IMR-90 (cell line): Measurements from ENCODE around the gene ITPR3. TPM values are rescaled to one million over a fixed set of nuclear protein-coding genes. Genes with fewer than 3 reads are reported as not detected.

ENCODE experiments used
- ATAC-seq: fragments of 200-7000 bp; cut with Tn5 transposase; 2 replicates; pipeline ENCODE4 v1.9.1; 2020; ENCODE audit warnings: low read depth, mild to moderate bottlenecking, moderate library complexity
- BruUV-seq: library from RNA; stranded (reverse); fragments of 400-500 nt; replicated peaks from 2 replicates; lab custom pipeline; 2021; lab: Mats Ljungman, UMichigan
- CTCF ChIA-PET: fragments of 300-600 bp; formaldehyde crosslinking; extraction: SDS; loops from one replicate; lab custom pipeline; 2021; ENCODE audit warnings: antibody characterized with exemption; lab: Yijun Ruan, JAX
- POLR2A ChIA-PET: fragments of 300-600 bp; sonication (Branson Sonifier 250); formaldehyde crosslinking; loops from one replicate; lab custom pipeline; 2022; ENCODE audit warnings: antibody characterized with exemption; ENCODE audit not compliant: unreplicated experiment; lab: Charles Lee
- DNase-seq: peaks from one replicate; pipeline ENCODE4 v3.0.0; 2013
- H2AFZ ChIP-seq: replicated peaks from 2 replicates; pipeline ENCODE3; 2013; ENCODE audit warnings: low read length, mild to moderate bottlenecking; ENCODE audit not compliant: poor library complexity
- H2AK5ac ChIP-seq: 2 replicates; pipeline ENCODE4 v1.6.1; 2013; ENCODE audit warnings: low read depth, low read length, inconsistent platforms
- H2AK9ac ChIP-seq: replicated peaks from 2 replicates; pipeline ENCODE3; 2013; ENCODE audit warnings: mild to moderate bottlenecking, low read depth, low read length, moderate library complexity; ENCODE audit not compliant: poor library complexity
- H2BK120ac ChIP-seq: 2 replicates; pipeline ENCODE4 v1.6.1; 2013; ENCODE audit warnings: low read depth, low read length, inconsistent platforms
- H2BK15ac ChIP-seq: 3 replicates; pipeline ENCODE4 v1.6.1; 2013; ENCODE audit warnings: low read depth, low read length, inconsistent platforms
- H2BK20ac ChIP-seq: 2 replicates; pipeline ENCODE4 v1.6.1; 2013; ENCODE audit warnings: low read depth, mild to moderate bottlenecking, inconsistent platforms, low read length, moderate library complexity
- H2BK5ac ChIP-seq: 2 replicates; pipeline ENCODE4 v1.6.1; 2013; ENCODE audit warnings: mild to moderate bottlenecking, low read depth, low read length, inconsistent platforms; ENCODE audit not compliant: poor library complexity, severe bottlenecking
- H3K14ac ChIP-seq: replicated peaks from 2 replicates; pipeline ENCODE4 v1.6.1; 2013; ENCODE audit warnings: low read depth, low read length, inconsistent platforms
- H3K18ac ChIP-seq: 2 replicates; pipeline ENCODE4 v1.6.1; 2013; ENCODE audit warnings: low read depth, low read length, control low read depth
- H3K23ac ChIP-seq: 2 replicates; pipeline ENCODE4 v1.6.1; 2013; ENCODE audit warnings: low read depth, low read length, inconsistent platforms
- H3K27ac ChIP-seq: 2 replicates; pipeline ENCODE4 v1.5.1; 2013; ENCODE audit warnings: mild to moderate bottlenecking, control low read depth, low read length; ENCODE audit not compliant: insufficient read depth
- H3K27me3 ChIP-seq: 2 replicates; pipeline ENCODE4 v1.6.1; 2013; ENCODE audit warnings: low read length; ENCODE audit not compliant: control insufficient read depth, insufficient read depth
- H3K36me3 ChIP-seq: 2 replicates; pipeline ENCODE4 v1.6.1; 2013; ENCODE audit warnings: low read length, mixed read lengths; ENCODE audit not compliant: control insufficient read depth, insufficient read depth
- H3K4ac ChIP-seq: 2 replicates; pipeline ENCODE4 v1.6.1; 2013; ENCODE audit warnings: low read depth, low read length, inconsistent platforms
- H3K4me1 ChIP-seq: 2 replicates; pipeline ENCODE4 v1.6.1; 2013; ENCODE audit warnings: low read length, mixed read lengths; ENCODE audit not compliant: control insufficient read depth, insufficient read depth
- H3K4me2 ChIP-seq: 2 replicates; pipeline ENCODE4 v1.6.1; 2013; ENCODE audit warnings: low read depth, mild to moderate bottlenecking, control low read depth, low read length, moderate library complexity
- H3K4me3 ChIP-seq: 2 replicates; pipeline ENCODE4 v1.5.1; 2013; ENCODE audit warnings: low read depth, mild to moderate bottlenecking, control low read depth, low read length, moderate library complexity; ENCODE audit not compliant: insufficient read depth
- H3K56ac ChIP-seq: 2 replicates; pipeline ENCODE4 v1.6.1; 2013; ENCODE audit warnings: low read length, inconsistent platforms; ENCODE audit not compliant: insufficient read depth; ENCODE audit errors: extremely low read depth
- H3K79me1 ChIP-seq, 2 experiments: 2 replicates each; pipeline ENCODE4 v1.6.1; 2013; ENCODE audit warnings: low read length in 2 of 2, inconsistent platforms in 1 of 2, low read depth in 1 of 2
- H3K9ac ChIP-seq: 2 replicates; pipeline ENCODE4 v1.6.1; 2013; ENCODE audit warnings: low read depth, low read length, control low read depth
- H3K9me1 ChIP-seq: 2 replicates; pipeline ENCODE4 v1.6.1; 2013; ENCODE audit warnings: low read length, inconsistent platforms; ENCODE audit not compliant: insufficient read depth
- H3K9me3 ChIP-seq: 2 replicates; pipeline ENCODE4 v1.6.1; 2013; ENCODE audit warnings: low read length; ENCODE audit not compliant: control insufficient read depth, insufficient read depth
- H4K20me1 ChIP-seq: 2 replicates; pipeline ENCODE4 v1.6.1; 2013; ENCODE audit warnings: low read length, inconsistent platforms; ENCODE audit not compliant: insufficient read depth
- H4K5ac ChIP-seq: 2 replicates; pipeline ENCODE4 v1.6.1; 2013; ENCODE audit warnings: mild to moderate bottlenecking, low read depth, low read length, control low read depth
- H4K8ac ChIP-seq, 2 experiments: 2 replicates each; pipeline ENCODE4 v1.6.1; 2013; ENCODE audit warnings: low read depth in 2 of 2, low read length in 2 of 2, control low read depth in 1 of 2, inconsistent platforms in 1 of 2
- H4K91ac ChIP-seq: 2 replicates; pipeline ENCODE4 v1.6.1; 2013; ENCODE audit warnings: low read depth, low read length, inconsistent platforms; ENCODE audit not compliant: insufficient read depth
- BHLHE40 ChIP-seq: fragments of 150-350 bp; IDR thresholded peaks from 2 replicates; pipeline ENCODE4 v1.6.1; 2016; ENCODE audit warnings: mild to moderate bottlenecking, low read depth, low read length
- MXI1 ChIP-seq: IDR thresholded peaks from 2 replicates; pipeline ENCODE4 v1.6.1; 2012; ENCODE audit warnings: low read depth, mild to moderate bottlenecking, low read length, moderate library complexity, borderline replicate concordance
- WGBS, 2 experiments: methylation state at CpG; one replicate each; pipeline versions ENCODE4 v1.1.5 to v1.1.7; 2013; ENCODE audit warnings: missing lambda C conversion rate in 2 of 2; ENCODE audit not compliant: insufficient read length in 1 of 2; ENCODE audit errors: extremely low coverage in 2 of 2; 5-methylcytosine and 5-hydroxymethylcytosine counted together
- dilution Hi-C: fragments of 300-500 bp; cut with HindIII; formaldehyde crosslinking; loops from one replicate; pipeline ENCODE4 v1.14.3; 2018; ENCODE audit warnings: low sequenced_read_pairs; ENCODE audit not compliant: unreplicated experiment
- in situ Hi-C: fragments of 300-500 bp; cut with MboI; formaldehyde crosslinking; loops from 3 replicates; pipeline ENCODE4 v1.14.3; 2019; ENCODE audit warnings: low sequenced_read_pairs, inconsistent platforms, mixed read lengths
- intact Hi-C: fragments of 100-400 bp; cut with micrococcal nuclease; formaldehyde crosslinking; loops from 2 replicates; pipeline ENCODE4 v1.10.0; 2022
- polyA plus RNA-seq, 3 experiments: library from polyadenylated mRNA; depleted of rRNA; stranded (reverse); fragments of >200 nt; gene quantifications; 2 replicates each; pipeline ENCODE4 v1.2.3, GENCODE V29; 2012; ENCODE audit warnings: low replicate concordance in 1 of 3
- total RNA-seq: library from RNA; depleted of rRNA; stranded (reverse); fragments of >200 nt; gene quantifications from 2 replicates; pipeline ENCODE4 v1.2.3, GENCODE V29; 2012
- TF ChIP-seq, protein P1 (sequence below): fragments of 150-350 bp; IDR thresholded peaks from 2 replicates; pipeline ENCODE4 v1.6.1; 2016; ENCODE audit warnings: low read depth, mild to moderate bottlenecking, low read length, moderate library complexity, borderline replicate concordance
- TF ChIP-seq, protein P2 (sequence below): fragments of 150-350 bp; IDR thresholded peaks from 2 replicates; pipeline ENCODE4 v1.6.1; 2017; ENCODE audit warnings: mild to moderate bottlenecking, antibody characterized with exemption, low read length, low read depth

Gene ITPR3
- total and polyA plus RNA-seq, 2 of the 4 experiments (the other 2 are of a cell fraction), result 1.6 to 3.7 TPM

- no peaks in the 10 kb centered on the region for H4K20me1 ChIP-seq
- no peak overlapping the region; the same call in 1 of the 2 replicates for H3K27ac ChIP-seq
- peak overlapping the region; percentile 97 for H3K4me2 ChIP-seq
- H3K79me1 ChIP-seq, result peaks cover 0 to 17% of the 10 kb centered on the region in 2 experiments; a peak in 1 of 4 replicates
- intact Hi-C loops (no loop called here), dilution Hi-C loops (no loop called here), in situ Hi-C loops (no loop called here)
- H2BK20ac ChIP-seq, result no peak overlapping the region
- CTCF ChIA-PET, result interaction anchor here (1.4 to 1.6 kb wide), 2 partner anchors 44 kb away, joined by 4 read pairs; no protein-coding TSS in a partner anchor
- H2BK15ac ChIP-seq, result no peak overlapping the region
- H3K27me3 ChIP-seq, result peaks cover 2% of the 10 kb centered on the region; the same call in 1 of the 2 replicates
- TF ChIP-seq, protein P1, sequence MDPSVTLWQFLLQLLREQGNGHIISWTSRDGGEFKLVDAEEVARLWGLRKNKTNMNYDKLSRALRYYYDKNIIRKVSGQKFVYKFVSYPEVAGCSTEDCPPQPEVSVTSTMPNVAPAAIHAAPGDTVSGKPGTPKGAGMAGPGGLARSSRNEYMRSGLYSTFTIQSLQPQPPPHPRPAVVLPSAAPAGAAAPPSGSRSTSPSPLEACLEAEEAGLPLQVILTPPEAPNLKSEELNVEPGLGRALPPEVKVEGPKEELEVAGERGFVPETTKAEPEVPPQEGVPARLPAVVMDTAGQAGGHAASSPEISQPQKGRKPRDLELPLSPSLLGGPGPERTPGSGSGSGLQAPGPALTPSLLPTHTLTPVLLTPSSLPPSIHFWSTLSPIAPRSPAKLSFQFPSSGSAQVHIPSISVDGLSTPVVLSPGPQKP, result no peak
- TF ChIP-seq, protein P2, sequence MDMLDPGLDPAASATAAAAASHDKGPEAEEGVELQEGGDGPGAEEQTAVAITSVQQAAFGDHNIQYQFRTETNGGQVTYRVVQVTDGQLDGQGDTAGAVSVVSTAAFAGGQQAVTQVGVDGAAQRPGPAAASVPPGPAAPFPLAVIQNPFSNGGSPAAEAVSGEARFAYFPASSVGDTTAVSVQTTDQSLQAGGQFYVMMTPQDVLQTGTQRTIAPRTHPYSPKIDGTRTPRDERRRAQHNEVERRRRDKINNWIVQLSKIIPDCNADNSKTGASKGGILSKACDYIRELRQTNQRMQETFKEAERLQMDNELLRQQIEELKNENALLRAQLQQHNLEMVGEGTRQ, result 0 out of 2 replicates have a peak, but pooled peaks have one; percentile 27
- no peak for TF ChIP-seq BHLHE40
- TF ChIP-seq MXI1, result 0 out of 2 replicates have a peak, but pooled peaks have one; percentile 30
- no peak overlapping the region for H2AK5ac ChIP-seq
- H3K14ac ChIP-seq, result 0 out of 2 replicates have a peak overlapping the region, but pooled peaks have one; percentile 3
- H2AK9ac ChIP-seq, result peak overlapping the region; percentile 90
- H3K9me1 ChIP-seq, result peaks cover 18% of the 10 kb centered on the region
- no peak overlapping the region for H2BK5ac ChIP-seq
- H4K91ac ChIP-seq, result no peak overlapping the region
- POLR2A ChIA-PET, result no interaction called here
- BruUV-seq, result no TSS peak
- H4K8ac ChIP-seq, result peak overlapping the region; percentile 53 to 54; a peak in 2 of 4 replicates
- H3K56ac ChIP-seq, result no peak overlapping the region
- no peak overlapping the region for H2BK120ac ChIP-seq
- no peak overlapping the region for H3K18ac ChIP-seq
- no peak overlapping the region for H4K5ac ChIP-seq
- WGBS, 2 experiments, result 0% methylated on average over 14 of the region's 86 CpGs; no CpG with 5 or more reads in 1 of the 2 experiments
- peak; percentile 27 for DNase-seq
- ATAC-seq, result peak; percentile 97
- no peaks in the 10 kb centered on the region for H3K36me3 ChIP-seq
- H3K9me3 ChIP-seq, result no peaks in the 10 kb centered on the region
- H3K4me1 ChIP-seq, result peaks cover 5% of the 10 kb centered on the region; the same call in 1 of the 2 replicates
- H3K23ac ChIP-seq, result 0 out of 2 replicates have a peak overlapping the region, but pooled peaks have one; percentile 48
- peak overlapping the region; percentile 96 for H2AFZ ChIP-seq
- peak overlapping the region; percentile 61 for H3K4me3 ChIP-seq
- no peak overlapping the region; the same call in 1 of the 2 replicates for H3K4ac ChIP-seq
- peak overlapping the region; percentile 64 for H3K9ac ChIP-seq
These were observed 12.5 kb downstream of the ITPR3 start for GRCh38 chr6:33633462-33634158.
